ENCODE measurements around the gene ZNF546. TPM values are rescaled to one million over a fixed set of nuclear protein-coding genes. Genes with fewer than 3 reads are reported as not detected.

Gene ZNF546
- total and polyA plus RNA-seq, 3 donors from 2014 or later = 19.6 to 27.6 (median 21.7) TPM

GRCh38 chr19:40057166-40057565 lies 60.3 kb downstream of the ZNF546 start:
- no peak overlapping the region for H3K4me3 ChIP-seq
- no peak for TF ChIP-seq CTCF (IDR thresholded peaks at IDR 0.05)
- no peak for TF ChIP-seq POLR2A (IDR thresholded peaks at IDR 0.05)
- H3K4me1 ChIP-seq = peaks cover 6% of the 10 kb centered on the region
- H3K27ac ChIP-seq = no peak overlapping the region
- H3K9me3 ChIP-seq = no peaks in the 10 kb centered on the region
- no peaks in the 10 kb centered on the region for H3K36me3 ChIP-seq (ENCODE audit: low read depth, missing control alignments)
- intact Hi-C loops (cut with DNase I; ENCODE audit: low total_unique reads) = no loop called here
- 42 to 65% methylated on average over 1 of the region's 1 CpG for WGBS, 2 donors
- no peaks in the 10 kb centered on the region for H3K27me3 ChIP-seq
- DNase-seq = no peak

GRCh38 chr19:40059624-40060023 lies 62.8 kb downstream of the ZNF546 start:
- intact Hi-C loops (cut with DNase I; ENCODE audit: low total_unique reads) = no loop called here

GRCh38 chr19:40070058-40070457 lies 73.2 kb downstream of the ZNF546 start:
- DNase-seq = no peak
- no peaks in the 10 kb centered on the region for H3K36me3 ChIP-seq (ENCODE audit: low read depth, missing control alignments)
- H3K4me3 ChIP-seq = no peak overlapping the region
- no peaks in the 10 kb centered on the region for H3K4me1 ChIP-seq
- H3K9me3 ChIP-seq = no peaks in the 10 kb centered on the region
- intact Hi-C loops (cut with DNase I; ENCODE audit: low total_unique reads) = no loop called here
- 90 to 100% methylated on average over 1 of the region's 1 CpG for WGBS, 2 donors
- H3K27ac ChIP-seq = no peak overlapping the region
- no peak for TF ChIP-seq CTCF (IDR thresholded peaks at IDR 0.05)
- TF ChIP-seq POLR2A (IDR thresholded peaks at IDR 0.05) = no peak
- no peaks in the 10 kb centered on the region for H3K27me3 ChIP-seq

More at GRCh38 chr19:40059624-40060023, 62.8 kb downstream of the ZNF546 start:
- no peak for TF ChIP-seq POLR2A (IDR thresholded peaks at IDR 0.05)
- TF ChIP-seq CTCF (IDR thresholded peaks at IDR 0.05) = no peak
- no peak for DNase-seq
- Histone ChIP-seq H3K9me3 (no peaks in the 10 kb centered on the region), H3K4me1 (peaks cover 6% of the 10 kb centered on the region), H3K27ac (no peak overlapping the region), H3K4me3 (no peak overlapping the region), H3K36me3 (ENCODE audit: low read depth, missing control alignments) (no peaks in the 10 kb centered on the region), H3K27me3 (no peaks in the 10 kb centered on the region)
- WGBS, 2 donors = 93 to 100% methylated on average over 1 of the region's 1 CpG

Other genes starting within 250 kb of the ZNF546 start
- not detected for gene LEUTX, start 218.2 kb upstream of the ZNF546 start, total RNA-seq
- gene LEUTX, start 218.2 kb upstream of the ZNF546 start, polyA plus RNA-seq (ENCODE audit: insufficient read depth, low read depth, low replicate concordance) = not detected
- 100 to 1,000 TPM in 1 of 2 donors, 10 to 100 TPM in 1; 90.8 to 127 TPM for gene DYRK1B, start 162.9 kb upstream of the ZNF546 start, total RNA-seq
- gene DYRK1B, start 162.9 kb upstream of the ZNF546 start, polyA plus RNA-seq (ENCODE audit: insufficient read depth, low read depth, low replicate concordance) = 124 TPM
- 100 to 1,000 TPM; 236 to 301 TPM for gene FBL, start 150.7 kb upstream of the ZNF546 start, total RNA-seq
- gene FBL, start 150.7 kb upstream of the ZNF546 start, polyA plus RNA-seq (ENCODE audit: insufficient read depth, low read depth, low replicate concordance) = 303 TPM
- 10 to 100 TPM; 15.9 to 18.8 TPM for gene FCGBP, start 62.4 kb upstream of the ZNF546 start, total RNA-seq
- gene FCGBP, start 62.4 kb upstream of the ZNF546 start, polyA plus RNA-seq (ENCODE audit: insufficient read depth, low read depth, low replicate concordance) = 6.7 TPM
- gene PSMC4, start 25.9 kb upstream of the ZNF546 start, total RNA-seq = 10 to 100 TPM; 73.0 to 77.9 TPM
- gene PSMC4, start 25.9 kb upstream of the ZNF546 start, polyA plus RNA-seq (ENCODE audit: insufficient read depth, low read depth, low replicate concordance) = 114 TPM
- gene ZNF780B, start 59.2 kb downstream of the ZNF546 start, total RNA-seq = 10 to 100 TPM; 13.5 to 18.6 TPM
- 5.0 TPM for gene ZNF780B, start 59.2 kb downstream of the ZNF546 start, polyA plus RNA-seq (ENCODE audit: insufficient read depth, low read depth, low replicate concordance)
- 10 to 100 TPM; 16.1 to 17.2 TPM for gene ZNF780A, start 93.9 kb downstream of the ZNF546 start, total RNA-seq
- 9.5 TPM for gene ZNF780A, start 93.9 kb downstream of the ZNF546 start, polyA plus RNA-seq (ENCODE audit: insufficient read depth, low read depth, low replicate concordance)
- gene MAP3K10, start 194.4 kb downstream of the ZNF546 start, total RNA-seq = 10 to 100 TPM; 23.8 to 35.0 TPM
- gene MAP3K10, start 194.4 kb downstream of the ZNF546 start, polyA plus RNA-seq (ENCODE audit: insufficient read depth, low read depth, low replicate concordance) = 23.1 TPM
- gene TTC9B, start 221.3 kb downstream of the ZNF546 start, total RNA-seq = under 1 TPM; 0.50 to 0.71 TPM
- gene TTC9B, start 221.3 kb downstream of the ZNF546 start, polyA plus RNA-seq (ENCODE audit: insufficient read depth, low read depth, low replicate concordance) = 0.30 TPM
- 1 to 10 TPM; 1.2 to 2.3 TPM for gene CCNP, start 229.6 kb downstream of the ZNF546 start, total RNA-seq
- gene CCNP, start 229.6 kb downstream of the ZNF546 start, polyA plus RNA-seq (ENCODE audit: insufficient read depth, low read depth, low replicate concordance) = 0.74 TPM